GM20000 (cell line): ENCODE results near the gene KCNIP3.

ENCODE experiments used
- DNase-seq: peaks from one replicate; pipeline ENCODE4 v3.0.0; 2012; ENCODE audit warnings: low spot score
- TF ChIP-seq, protein P1 (sequence below): IDR thresholded peaks from 2 replicates; pipeline ENCODE4 v1.5.1; 2012; ENCODE audit warnings: mild to moderate bottlenecking, control low read depth; ENCODE audit errors: extremely low read depth, missing control alignments

The KCNIP3 gene

DNA sequence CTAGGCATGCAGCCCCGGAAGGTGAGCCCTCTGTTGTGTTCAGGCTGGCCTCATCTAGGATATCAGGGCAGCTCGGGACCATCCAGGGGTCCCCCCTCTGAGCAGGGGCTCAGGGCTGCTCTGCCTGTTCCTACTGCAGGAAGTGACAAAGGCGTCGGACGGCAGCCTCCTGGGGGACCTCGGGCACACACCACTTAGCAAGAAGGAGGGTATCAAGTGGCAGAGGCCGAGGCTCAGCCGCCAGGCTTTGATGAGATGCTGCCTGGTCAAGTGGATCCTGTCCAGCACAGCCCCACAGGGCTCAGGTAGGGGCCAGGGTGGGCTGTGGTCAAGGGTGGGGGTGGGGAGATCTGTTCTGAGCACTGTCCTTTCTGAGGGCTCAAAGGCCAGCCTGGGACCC is 13.1 kb downstream of the KCNIP3 start:
- TF ChIP-seq, protein P1, sequence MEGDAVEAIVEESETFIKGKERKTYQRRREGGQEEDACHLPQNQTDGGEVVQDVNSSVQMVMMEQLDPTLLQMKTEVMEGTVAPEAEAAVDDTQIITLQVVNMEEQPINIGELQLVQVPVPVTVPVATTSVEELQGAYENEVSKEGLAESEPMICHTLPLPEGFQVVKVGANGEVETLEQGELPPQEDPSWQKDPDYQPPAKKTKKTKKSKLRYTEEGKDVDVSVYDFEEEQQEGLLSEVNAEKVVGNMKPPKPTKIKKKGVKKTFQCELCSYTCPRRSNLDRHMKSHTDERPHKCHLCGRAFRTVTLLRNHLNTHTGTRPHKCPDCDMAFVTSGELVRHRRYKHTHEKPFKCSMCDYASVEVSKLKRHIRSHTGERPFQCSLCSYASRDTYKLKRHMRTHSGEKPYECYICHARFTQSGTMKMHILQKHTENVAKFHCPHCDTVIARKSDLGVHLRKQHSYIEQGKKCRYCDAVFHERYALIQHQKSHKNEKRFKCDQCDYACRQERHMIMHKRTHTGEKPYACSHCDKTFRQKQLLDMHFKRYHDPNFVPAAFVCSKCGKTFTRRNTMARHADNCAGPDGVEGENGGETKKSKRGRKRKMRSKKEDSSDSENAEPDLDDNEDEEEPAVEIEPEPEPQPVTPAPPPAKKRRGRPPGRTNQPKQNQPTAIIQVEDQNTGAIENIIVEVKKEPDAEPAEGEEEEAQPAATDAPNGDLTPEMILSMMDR, result no peak
- DNase-seq, result no peak

DNA sequence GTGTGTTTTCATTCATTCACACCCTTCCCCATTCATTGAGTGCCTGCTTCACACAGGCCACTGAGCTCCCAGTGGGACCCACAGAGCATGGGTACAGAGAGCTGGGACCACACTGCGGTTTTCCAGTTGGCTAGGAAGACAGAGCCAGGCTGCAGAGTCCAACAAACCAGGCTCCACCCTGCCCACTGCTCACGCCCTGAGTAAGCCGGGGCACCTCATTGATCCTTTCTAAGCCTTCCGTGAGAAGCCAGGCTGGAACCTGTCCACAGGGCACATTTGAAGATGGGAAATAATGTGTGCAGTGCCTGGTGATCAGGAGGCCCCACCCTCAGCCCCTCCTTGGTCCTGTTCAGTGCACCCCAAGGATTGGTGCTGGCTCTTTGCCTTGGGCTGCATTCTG is 13.5 kb downstream of the KCNIP3 start:
- TF ChIP-seq, protein P1, result no peak
- DNase-seq, result no peak

DNA sequence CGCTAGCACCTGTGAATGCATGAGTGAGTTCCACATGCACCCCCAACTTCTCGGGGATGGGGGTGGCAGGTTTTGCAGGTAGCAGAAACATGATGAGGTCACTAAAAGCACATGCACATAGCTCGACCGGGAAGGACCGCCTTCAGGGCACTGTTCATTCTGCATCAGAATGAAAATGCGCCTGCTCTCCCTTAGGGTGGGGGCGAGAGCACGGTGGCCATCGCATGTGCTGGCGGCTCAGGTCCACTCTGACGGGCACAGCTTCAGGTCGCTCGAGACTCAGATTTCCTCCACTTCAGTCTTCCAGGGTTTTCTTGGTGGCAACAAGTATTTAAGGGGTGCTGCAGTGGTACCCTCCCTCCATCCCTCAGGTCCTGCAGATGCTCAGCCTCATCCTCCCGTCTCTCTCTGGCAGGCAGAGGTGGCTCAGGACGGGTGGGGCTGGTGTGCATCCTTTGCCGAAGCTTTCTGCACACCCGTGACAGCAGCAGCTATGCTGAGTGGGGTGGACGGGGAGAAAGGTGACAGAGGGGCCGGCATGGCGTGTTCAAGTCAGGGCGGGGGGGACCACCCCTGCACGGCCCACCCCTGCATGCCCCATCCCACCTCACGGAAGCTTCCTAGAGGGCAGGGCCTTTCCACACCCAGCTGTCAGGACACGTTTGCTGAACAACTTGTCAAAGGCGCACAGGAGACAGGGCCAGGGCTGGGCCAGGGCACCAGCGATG is 14.8 kb downstream of the KCNIP3 start:
- no peak for DNase-seq
- TF ChIP-seq, protein P1, result no peak

DNA sequence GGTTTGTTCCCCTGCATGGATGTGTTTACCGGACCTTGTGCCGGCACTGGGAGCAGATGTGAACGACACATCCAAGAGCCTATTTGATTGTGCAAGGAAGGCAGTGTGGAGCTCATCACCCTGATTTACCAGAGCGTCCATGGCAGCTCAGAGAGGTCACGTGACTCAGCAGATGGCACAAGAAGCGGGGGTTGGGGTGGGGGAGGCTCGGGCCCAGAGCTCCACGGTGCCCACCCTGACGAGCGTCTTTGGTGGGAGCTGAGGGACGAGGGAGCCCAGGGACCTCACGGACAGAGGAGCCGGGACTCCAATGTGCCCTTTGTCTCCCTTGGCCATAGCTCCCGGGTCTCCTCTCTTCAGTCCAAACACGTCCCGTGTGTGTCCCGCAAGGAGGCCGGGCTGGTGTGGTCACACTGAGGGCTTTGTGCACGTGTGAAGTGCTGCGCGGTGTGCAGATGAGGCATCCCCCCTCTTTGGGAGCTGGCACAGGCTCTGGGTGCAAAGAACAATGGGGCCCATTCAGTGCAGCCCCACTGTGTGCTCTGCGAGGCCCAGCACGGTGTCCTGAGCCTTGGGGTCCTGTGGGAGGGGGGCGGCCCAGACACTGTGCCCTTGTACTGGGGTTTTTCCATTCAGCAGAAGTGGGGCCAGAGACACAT is 15.5 kb downstream of the KCNIP3 start:
- no peak for DNase-seq
- TF ChIP-seq, protein P1, result no peak

DNA sequence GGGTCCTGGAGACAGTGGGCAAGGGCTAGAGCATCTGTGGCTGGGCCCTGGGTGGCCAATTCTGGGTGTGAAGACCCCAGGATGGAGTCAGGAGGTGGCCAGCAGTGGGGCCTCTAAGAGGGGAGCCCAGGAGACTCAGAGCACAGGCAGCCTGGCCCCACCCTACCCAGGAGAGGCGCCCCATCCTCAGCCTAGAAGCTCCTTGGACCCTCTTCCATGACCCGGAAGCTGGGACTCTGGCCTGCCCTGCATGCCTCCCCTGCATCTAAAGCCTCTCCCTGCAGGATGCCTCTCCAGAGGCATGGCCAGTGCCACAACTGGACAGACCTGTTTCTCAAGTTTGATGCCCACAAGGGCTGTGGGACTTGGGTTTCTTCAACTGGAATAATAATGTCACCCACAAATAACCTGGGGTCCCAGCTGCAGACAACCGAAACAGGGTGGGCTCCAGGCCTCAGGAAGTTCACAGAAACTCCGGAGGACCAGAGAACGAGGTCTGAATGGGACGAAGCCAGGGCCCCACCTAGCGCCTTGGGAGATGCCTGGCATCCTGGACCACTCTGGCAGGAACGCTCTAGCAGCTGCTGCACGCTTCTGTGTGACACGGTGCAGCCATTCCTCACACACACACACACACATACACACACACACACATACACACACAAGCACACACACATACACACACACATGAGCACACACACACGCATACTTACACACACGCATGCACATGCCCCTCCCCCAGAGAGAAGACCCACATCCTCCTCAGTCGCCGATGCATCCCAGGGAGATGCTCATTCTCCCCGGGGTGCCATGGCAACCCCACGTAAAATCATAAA is 16.4 kb downstream of the KCNIP3 start:
- TF ChIP-seq, protein P1, result no peak
- DNase-seq, result no peak

DNA sequence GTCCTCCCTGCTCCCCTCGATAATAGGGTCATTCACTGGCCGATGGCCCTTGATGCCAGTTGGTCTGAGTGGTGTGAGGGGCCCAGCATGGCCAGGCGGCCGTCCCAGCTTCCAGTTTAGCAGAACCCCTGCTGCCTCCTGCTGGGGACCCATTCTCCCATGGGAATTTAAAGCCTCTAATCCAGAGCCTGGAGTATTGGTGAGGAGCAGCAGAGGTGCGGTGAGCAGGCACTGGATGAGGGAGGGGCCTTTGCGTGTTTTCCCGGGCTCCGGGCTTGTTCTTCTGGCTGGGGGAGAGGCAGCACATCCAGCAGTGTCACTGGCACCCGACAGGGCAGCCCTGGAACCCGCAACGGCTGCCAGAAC is 17.4 kb downstream of the KCNIP3 start:
- DNase-seq, result no peak
- TF ChIP-seq, protein P1, result no peak
